HG03354 (cell line): ENCODE measurements around the gene MRPL20.
"Not testable (repeated sequence)": the region's sequence is repeated elsewhere in the genome, so short reads cannot be mapped to it uniquely, and the experiment has no call there.

ENCODE experiments used
- ATAC-seq: cut with Tn5 transposase; IDR thresholded peaks from one replicate; pipeline ENCODE4 v1.9.1; 2021; ENCODE audit warnings: mild to moderate bottlenecking; ENCODE audit not compliant: unreplicated experiment, poor library complexity, severe bottlenecking

MRPL20 gene

DNA sequence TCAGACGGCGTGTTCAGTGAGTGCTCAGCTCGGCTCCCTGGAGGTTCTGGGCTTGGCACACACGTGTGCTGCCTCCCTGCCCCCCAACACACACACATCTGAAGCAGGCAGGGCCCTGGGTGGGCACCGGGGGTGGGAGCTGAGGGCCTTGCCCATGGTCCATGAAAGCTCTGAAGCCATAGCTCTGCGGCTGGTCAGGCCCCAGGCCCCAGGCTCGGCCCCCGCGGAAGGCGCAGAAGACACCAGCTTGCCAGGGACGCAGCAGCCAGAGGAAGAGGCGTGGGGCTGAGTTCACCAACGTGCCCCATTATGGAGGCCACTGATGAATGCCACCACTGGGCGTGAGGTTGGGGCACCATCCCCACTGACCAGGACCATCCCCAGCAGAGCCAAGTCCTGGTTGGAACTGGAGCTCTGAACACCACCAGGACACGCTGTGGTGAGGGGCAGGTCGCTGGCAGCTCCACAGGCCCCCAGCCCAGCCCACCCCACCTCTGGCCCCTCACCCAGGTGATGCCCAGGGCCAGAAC lies 36.3 kb downstream of the MRPL20 start:
- no peak for ATAC-seq

DNA sequence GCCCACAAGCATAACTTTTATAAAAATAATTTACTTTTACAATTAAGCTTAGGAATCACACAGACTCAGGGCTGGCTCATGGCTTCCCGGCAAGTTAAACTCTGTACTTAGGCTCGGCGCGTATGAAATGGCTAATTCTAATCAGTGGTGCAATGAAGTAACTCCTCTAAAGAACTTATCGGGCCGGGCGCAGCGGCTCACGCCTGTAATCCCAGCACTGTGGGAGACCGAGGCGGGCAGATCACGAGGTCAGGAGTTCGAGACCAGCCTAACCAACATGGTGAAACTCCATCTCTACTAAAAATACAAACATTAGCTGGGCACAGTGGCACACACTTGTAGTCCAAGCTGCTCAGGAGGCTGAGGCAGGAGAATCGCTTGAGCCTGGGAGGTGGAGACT lies 37.0 kb downstream of the MRPL20 start:
- ATAC-seq, result not testable (repeated sequence)

DNA sequence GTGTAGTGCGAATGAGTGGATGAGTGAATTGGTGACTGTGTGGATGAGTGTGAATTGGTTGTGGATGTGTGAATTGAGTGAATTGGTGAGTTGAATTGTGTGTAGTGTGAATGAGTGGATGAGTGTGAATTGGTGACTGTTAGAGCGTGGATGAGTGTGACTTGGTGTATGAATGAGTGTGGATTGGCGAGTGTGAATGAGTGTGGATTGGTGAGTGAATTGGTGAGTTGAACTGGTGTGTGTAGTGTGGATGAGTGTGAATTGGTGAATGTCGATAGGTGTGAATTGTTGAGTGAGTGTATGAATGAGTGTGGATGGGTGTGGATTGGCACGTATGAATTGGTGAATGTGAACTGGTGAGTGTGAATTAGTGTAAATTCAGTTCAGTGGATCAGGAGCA lies 39.8 kb downstream of the MRPL20 start:
- no peak for ATAC-seq

DNA sequence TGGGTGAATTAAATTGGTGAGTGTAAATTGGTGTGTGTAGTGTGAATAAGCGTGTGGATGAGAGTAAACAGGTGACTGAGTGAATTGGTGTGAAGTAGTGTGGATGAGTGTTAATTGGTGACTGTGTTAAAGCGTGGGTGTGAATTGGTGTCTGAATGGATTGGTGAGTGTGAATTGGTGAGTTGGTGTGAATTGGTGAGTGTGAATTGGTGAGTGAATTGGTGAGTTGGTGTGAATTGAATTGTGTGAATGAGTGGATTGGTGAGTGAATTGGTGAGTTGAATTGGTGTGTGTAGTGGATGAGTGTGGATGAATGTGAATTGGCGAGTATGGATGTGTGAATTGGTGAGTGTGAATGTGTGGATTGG lies 40.4 kb downstream of the MRPL20 start:
- no peak for ATAC-seq

DNA sequence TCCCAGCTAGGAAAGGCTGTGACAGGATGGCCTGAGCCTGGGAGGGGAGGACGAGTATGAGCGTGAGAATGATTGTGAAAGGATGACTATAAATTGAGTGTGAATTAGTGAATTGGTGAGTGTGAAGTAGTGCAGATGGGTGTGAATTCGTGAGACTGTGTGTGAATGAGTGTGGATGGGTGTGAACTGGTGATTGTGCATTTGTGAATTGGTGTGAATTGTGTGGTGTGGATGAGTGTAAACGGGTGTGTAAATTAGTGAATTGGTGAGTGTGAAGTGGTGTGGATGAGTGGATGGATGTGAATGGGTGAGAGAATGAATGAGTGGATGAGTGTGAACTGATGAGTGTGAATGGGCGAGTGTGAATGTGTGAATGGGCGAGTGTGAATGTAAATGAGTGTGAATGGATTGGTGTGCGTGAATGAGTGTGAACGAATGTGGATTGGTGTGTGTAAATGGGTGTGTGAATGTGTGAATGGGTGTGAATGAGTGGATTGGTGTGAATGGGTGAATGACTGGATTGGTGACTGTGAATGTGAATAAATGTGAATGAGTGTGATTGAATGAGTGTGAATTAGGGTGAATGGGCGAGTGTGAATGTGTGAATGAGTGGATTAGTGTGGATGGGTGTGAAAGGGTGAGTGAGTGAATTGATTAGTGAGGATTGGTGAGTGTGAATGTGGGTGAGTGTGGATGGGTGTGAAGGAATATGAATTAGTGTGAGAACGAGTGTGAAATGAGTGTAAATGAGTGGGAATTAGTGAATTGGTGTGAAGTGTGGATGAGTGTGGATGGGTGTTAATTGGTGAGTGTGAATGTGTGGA lies 41.0 kb downstream of the MRPL20 start:
- no peak for ATAC-seq

DNA sequence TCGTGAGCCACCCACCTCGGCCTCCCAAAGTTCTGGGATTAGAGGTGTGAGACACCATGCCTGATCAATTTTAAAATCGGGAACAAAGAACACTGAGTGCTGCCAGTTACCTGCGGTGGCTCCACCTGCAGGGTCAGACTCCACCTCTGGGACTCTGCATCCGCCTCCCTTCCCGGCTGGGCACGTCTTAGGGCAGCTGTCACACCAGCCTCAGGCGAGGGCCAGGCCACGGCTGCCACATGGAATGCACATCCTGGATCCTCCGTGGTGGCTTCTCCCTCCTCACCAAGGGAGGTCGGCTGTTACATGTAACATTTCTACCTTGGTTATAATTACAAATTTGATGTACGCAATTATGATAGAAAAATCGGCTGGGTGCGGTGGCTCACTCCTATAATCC lies 42.8 kb downstream of the MRPL20 start:
- ATAC-seq, result no peak

DNA sequence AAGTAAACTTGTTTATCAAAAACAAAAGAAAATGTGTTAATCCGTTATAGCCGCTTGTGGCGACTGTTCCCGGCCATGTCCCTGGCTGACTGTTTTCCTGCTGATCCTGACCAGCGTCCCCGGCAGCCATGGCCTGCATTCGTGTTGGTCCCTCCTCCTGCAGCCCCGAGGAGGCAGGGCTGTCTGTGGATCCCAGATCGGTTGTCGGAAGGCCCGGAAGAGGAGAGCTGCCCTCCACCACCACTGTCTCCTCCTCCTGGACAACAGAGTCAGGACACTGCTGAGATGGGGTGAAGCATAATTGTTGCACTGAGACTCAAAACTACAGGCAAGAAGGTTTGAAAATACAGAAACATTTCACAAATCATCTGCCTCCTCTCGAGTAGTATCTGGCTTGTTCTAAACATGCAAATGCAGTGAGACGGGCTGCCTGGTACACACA lies 45.1 kb downstream of the MRPL20 start:
- ATAC-seq, result no peak

DNA sequence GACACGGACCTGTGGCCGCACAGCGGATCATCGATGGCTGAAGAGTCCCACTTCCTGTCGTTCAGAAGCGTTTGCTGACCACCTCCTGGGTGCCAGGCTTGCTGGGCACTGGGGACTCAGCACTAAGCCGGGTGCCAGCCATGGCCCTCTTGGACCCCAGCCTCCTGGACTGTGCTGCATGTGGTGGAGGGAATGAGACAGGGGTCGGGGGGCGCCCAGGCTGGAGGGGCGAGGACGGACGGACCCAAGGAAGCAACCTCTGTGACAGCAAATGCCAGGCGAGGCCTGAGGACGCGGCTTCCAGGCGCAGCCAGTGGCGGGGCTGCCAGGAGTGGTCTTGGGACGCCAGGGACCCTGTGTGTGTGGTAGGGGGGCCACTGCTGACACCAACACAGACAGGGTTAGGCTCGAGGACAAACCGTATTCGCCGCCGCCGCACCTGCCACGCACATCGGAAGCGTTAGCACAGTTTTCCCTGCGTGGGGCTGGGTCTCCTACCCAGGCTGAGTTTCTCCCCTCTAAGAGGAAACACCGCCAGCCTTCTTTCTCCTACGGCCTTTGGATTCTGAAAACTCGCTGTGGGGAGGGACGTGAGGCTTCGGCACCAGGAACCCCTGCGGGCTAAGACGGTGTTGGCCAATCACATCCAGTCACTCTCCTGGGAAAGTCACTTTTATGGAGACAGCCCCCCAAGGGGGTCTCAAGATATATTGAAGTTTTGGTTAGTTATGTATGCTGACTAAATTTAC lies 45.7 kb downstream of the MRPL20 start:
- no peak for ATAC-seq

DNA sequence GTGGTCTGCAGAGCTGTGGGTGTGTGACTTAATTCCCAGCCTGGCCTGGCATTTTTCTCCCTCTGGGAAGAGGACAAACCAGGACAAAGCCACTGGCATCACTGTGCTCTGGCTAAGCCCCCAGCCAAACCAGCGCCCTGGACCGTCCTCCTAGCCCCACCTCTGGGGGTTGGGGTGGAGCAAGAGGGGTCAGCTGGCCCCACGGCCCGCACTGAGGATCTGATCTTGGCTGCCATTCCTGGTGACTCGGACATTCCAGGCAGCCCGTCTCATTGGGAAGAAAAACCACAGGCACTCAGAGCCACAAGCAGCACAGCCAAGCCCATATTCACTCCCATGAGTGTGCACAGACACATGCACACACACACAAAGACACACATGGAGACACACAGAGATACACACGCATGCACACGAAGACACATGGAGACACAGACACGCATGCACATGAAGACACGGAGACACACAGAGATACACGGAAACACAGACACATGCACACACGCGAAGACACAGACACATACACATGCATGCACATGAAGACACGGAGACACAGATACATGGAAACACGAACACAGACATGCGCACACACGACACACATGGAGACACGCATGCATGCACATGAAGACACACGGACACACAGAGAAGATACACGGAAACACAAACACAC lies 46.5 kb downstream of the MRPL20 start:
- ATAC-seq, result no peak

DNA sequence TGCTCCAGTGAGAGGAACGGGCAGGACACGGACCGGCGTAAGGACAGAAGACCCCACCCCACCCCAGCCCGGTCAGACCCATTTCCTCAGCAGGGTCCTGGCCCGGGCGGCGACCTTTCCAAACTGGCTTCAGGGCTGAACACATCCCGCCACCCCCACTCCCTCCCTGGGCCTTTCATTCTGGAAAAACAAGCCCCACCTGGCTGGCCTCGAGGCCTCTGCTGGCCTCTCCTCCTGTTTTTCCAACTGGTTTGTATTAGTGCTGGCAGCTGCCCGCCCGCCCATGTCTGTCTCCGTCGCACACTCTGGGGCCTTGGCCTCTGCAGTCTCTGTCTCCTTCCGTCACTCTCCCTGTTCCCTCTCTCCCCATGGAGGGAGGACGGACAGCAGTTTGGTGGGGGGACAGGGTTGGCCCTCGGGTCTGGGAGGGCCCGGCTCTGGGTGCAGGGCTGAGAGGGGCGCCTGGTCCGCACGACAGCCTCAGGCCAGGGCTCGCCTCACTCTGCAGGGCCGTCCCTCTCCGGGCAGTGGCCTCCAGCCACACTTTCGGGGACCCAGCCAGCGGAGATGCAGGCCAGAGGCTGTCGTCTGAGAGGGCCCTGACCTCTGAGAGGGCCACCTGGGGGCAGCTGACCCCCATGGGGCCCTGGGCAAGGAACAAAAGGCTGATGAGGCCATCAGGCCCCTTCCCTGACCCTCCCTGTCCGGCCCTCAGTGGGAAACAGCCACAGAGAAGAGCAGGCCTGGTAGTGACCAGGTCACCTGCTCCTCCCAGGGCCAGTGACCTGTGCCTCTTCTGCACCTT lies 47.2 kb downstream of the MRPL20 start:
- no peak for ATAC-seq

DNA sequence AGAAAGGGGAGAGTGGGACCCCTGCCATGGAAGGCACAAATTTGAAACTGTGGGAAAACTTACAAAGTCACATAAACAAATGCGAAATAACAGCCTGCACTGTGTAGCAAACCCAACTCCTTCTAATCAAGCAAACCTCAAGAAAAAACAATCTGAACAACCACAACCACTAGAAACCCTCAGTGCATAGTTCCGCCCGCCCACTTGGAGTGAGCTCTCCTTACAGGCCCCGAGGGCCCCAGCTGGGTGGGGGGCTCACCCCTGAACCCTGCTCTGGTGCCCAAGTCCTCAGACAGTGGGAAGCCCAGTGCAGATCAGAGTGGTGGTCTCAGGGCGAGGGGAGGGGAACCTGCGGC lies 47.8 kb downstream of the MRPL20 start:
- ATAC-seq, result no peak

DNA sequence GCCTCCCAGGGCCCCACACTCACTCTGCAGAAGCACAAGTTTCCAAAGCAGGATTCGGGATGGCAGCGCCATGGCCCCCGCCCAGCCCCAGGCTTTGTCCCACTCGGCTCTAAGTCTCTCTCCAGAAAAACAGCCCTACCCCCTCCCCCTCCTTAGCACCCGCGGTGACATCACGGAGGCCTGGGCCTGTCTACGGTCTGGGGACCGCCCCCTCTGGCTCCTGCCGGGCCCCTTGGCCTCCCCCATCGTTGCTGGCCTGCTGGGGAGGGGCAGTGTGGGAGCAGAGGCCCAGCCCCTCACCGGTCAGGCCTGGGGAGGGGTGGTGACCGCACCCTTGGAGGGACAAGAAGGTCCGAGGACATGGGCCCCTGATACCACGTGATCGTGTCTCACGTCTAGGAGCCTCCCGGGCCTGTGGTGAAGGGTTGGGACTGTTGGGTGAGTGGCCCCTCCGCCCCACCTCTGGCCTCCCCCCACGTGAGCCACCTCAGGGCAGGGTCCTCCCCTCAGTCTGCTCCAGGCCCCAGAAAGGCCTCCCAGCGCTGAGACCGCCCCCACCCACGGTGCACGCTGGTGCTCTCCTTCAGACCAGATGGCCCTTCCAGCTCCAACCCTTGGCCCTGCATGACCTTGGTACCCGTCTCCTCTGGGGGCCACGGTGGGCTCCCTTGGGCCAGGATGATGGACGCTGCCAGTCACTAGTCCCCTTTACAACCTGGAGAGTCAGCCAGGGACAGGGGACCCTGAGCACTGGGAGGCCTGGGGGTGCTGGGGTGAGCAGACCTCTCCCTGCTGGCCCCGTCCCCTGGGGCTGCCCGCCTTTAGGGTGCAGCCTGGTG lies 48.4 kb downstream of the MRPL20 start, which contains the start of gene MXRA8:
Gene MXRA8, minus strand, starts transcription at position 123 of the 839 bp plus-strand sequence. Its CDS starts 51 bp downstream, at position 72.
- no peak for ATAC-seq

DNA sequence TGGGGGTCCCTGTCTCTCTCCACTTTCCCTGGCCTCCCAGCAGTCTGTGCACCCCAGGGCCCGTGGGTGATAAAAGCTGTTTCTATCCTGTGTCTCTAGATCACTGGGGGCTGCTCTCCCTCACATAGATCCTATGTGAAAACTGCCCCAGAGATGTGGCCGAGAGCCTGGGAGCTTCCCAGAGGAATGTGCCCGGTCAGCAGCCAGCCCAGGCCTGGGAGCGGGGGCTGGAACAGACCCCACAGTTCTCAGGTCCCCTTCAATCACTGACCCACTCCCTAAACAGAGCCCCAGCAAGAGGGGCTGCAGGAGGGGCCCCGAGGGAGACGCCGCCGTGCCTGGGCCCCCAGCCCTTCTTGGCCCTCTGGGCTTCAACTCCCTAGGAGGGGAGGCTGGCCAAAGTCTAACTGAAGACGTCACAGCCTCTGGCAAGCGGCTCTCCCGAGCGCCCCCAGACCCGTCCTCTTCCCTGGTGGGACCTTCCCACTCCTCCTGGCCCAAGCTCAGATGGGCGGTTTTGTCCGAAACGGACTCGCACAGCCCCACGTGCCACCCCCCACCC lies 49.1 kb downstream of the MRPL20 start:
- no peak for ATAC-seq

DNA sequence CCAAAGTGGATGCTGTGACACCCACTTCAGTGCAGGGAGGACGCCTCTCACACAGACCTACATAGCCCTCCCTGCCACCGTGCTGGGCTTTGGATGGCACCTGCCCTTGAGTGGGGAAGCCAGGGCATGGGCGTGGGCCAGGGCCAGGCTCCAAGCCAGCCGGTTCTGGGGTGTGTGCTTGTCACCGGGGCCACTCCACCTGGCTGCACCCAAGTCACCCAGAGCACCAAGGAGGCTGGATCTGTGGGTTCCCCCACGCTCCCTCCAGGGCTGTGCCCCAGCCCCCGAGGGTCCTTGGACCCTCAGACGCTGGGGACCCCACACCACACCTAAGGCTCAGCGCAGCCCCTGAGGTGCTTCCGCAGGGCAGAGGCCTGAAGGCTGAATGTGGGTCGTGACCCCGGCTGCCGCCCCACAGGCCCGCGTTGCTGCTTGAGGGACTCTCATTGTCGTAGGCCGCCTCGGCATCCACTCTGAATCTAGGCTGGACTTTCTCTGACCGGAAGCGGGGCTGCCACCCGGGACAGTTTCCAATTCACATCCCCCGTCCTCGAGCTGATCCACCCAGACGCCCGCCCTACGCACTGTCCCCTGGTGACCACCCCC lies 50.2 kb downstream of the MRPL20 start:
- no peak for ATAC-seq

DNA sequence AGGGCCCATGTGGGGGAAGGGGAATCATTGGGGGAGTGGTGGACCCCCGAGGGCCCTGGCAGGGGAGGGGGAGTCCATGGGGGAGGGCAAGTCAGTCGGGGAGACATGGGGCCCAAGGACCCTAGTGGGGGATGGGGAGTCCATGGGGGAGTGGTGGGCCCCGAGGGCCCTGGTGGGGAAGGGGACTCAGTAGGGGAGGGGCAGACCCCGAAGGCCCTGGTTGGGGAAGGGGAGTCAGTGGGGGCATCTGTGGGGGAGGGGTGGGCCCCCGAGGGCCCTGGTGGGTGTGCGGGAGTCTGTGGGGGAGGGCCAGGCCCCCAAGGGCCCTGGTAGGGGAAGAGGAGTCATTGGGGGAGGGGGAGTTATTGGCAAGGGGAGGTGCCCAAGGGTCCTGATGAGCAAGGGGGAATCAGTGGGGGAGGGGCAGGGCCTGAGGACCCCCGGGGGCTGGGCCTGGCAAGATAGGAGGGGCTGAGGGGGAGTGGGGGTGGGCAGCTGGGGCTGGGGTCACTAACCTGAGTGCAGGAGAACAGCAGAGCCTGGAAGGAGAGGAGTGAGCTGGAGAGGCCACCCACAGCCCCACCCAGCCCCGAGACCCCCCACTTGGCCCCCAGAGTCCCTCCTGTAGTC lies 50.8 kb downstream of the MRPL20 start:
- no peak for ATAC-seq

DNA sequence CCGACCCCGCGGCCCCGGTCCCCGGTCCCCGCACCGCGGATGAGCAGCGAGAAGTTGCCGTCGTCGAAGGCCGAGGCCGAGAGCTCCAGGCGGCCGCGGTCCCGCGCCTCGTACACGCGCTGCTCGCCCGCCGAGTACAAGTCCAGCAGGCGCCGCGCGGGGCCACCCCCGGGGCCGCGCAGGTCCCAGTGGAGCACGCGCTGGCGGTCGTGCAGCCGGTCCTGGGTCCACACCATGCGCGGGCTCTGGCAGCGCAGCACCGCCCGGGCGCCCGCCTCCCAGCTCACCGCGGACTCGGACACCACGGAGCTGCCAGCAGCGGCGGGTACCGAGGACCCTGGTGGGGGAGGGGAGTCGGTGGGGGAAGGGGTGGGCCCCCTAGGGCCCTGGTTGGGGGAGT lies 51.7 kb downstream of the MRPL20 start:
- no peak for ATAC-seq
